ENCODE measurements around the gene RCOR2.

Gene RCOR2

DNA sequence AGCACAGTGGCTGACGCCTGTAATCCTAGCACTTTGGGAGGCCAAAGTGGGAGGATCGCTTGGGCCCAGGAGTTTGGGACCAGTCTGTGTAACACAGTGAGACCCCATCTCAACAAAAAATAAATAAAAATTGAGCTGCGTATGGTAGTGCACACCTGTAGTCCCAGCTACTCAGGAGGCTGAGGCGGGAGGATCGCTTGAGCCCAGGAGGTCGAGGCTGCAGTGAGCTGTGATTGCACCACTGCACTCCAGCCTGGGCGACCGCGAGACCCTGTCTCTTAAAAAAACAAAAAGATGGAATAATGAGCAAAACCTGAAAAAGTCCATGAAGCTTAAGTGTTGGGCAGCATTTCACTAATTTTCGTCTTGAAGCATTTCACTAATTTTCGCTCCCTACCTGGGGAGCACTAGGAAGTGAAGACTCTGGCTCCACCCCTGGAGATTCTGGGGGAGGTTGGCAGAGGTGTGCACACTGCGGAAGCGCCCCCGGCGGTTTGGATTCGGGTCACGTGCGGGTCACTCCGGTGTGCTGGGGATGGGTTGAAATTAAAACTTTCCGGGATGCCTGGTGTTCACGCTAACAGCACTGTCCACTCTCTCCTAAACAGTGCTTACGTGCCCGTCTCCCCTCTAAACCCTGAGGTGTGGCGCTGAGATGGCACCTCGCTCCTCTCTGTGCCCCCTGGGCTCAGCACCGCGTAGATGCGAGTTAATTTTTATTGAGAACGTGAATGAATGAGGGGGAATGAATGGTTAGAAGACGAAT lies 20.9 kb upstream of the RCOR2 start:
- Mint-ChIP-seq H3K27ac (peak overlapping the region; percentile 82 to 87), H3K4me1 (peaks cover 36% of the 10 kb centered on the region), H3K9me3 (no peaks in the 10 kb centered on the region), H3K27me3 (no peaks in the 10 kb centered on the region), H3K4me3 (peak overlapping the region; percentile 85 to 100)
- DNase-seq = peak in 1 of 2 donors; percentile 11
- ATAC-seq = peak; percentile 44

- Mint-ChIP-seq H3K27ac (peak overlapping the region in 1 of 2 donors; percentile 57), H3K9me3 (no peaks in the 10 kb centered on the region), H3K4me3 (no peak overlapping the region), H3K27me3 (no peaks in the 10 kb centered on the region), H3K4me1 (peaks cover 11% of the 10 kb centered on the region)
- DNase-seq = no peak
- no peak for ATAC-seq
These were observed 16.5 kb upstream of the RCOR2 start for GRCh38 chr11:63933459-63933858.

DNA sequence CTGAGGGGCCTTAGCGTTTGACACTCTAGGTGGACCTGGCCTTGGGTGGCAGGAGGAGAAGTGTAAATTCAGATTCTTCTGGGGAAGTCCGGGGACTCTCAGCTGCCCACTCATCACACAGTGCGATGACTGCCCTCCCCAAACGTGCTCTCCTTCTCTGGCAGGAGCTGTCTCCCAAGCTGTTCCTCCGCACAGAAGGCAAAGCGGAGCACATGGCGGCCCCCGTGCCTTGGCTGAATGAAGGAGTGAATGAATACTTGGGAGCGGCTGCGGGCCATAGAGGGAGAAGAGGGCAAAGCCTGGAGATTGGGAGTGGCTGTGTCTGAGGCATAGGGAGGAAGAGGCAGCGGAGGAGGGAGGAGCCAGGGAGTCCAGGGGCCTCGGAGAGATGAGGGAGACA lies 14.9 kb upstream of the RCOR2 start:
- no peak overlapping the region for H3K27ac Mint-ChIP-seq
- H3K9me3 Mint-ChIP-seq = no peaks in the 10 kb centered on the region
- DNase-seq (no peak), ATAC-seq (no peak)
- no peak overlapping the region for H3K4me3 Mint-ChIP-seq
- no peaks in the 10 kb centered on the region for H3K4me1 Mint-ChIP-seq
- no peaks in the 10 kb centered on the region for H3K27me3 Mint-ChIP-seq

GRCh38 chr11:63931045-63931444 lies 14.1 kb upstream of the RCOR2 start:
- no peaks in the 10 kb centered on the region for H3K27me3 Mint-ChIP-seq

DNA sequence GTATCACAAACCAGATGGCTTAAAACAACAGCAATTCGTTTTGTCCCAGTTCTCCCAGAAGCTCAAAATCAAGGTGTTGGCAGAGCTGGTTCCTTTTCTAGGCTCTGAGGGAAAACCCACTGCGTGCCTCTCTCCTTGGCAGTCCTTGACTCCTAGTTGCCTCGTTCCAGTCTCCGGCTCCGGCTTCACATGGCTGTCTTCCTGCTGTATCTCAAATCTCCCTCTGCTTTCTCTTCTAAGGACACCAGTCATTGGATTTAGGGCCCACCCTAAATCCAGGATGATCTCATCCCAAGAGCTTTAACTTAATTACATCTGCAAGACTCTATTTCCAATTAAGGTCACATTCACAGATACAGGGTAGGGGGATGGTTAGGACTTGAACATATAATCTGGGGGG lies 12.7 kb upstream of the RCOR2 start:
- no peaks in the 10 kb centered on the region for H3K9me3 Mint-ChIP-seq

More at GRCh38 chr11:63931045-63931444, 14.1 kb upstream of the RCOR2 start:
- DNase-seq = no peak
- H3K27ac Mint-ChIP-seq = peak overlapping the region in 1 of 2 donors; percentile 87
- H3K4me3 Mint-ChIP-seq = no peak overlapping the region
- no peaks in the 10 kb centered on the region for H3K4me1 Mint-ChIP-seq
- no peak for ATAC-seq
- no peaks in the 10 kb centered on the region for H3K9me3 Mint-ChIP-seq

GRCh38 chr11:63923319-63923718 lies 6.4 kb upstream of the RCOR2 start:
- H3K4me3 Mint-ChIP-seq = no peak overlapping the region
- no peaks in the 10 kb centered on the region for H3K9me3 Mint-ChIP-seq
- ATAC-seq = no peak
- peak overlapping the region in 1 of 2 donors; percentile 6 for H3K27ac Mint-ChIP-seq
- no peak for DNase-seq
- peaks cover 8% of the 10 kb centered on the region for H3K27me3 Mint-ChIP-seq
- H3K4me1 Mint-ChIP-seq = peaks cover 27% of the 10 kb centered on the region

More for the DNA sequence above, 12.7 kb upstream of the RCOR2 start:
- no peak overlapping the region for H3K4me3 Mint-ChIP-seq
- no peaks in the 10 kb centered on the region for H3K4me1 Mint-ChIP-seq
- no peak for DNase-seq
- no peak for ATAC-seq
- H3K27ac Mint-ChIP-seq = no peak overlapping the region
- H3K27me3 Mint-ChIP-seq = no peaks in the 10 kb centered on the region

DNA sequence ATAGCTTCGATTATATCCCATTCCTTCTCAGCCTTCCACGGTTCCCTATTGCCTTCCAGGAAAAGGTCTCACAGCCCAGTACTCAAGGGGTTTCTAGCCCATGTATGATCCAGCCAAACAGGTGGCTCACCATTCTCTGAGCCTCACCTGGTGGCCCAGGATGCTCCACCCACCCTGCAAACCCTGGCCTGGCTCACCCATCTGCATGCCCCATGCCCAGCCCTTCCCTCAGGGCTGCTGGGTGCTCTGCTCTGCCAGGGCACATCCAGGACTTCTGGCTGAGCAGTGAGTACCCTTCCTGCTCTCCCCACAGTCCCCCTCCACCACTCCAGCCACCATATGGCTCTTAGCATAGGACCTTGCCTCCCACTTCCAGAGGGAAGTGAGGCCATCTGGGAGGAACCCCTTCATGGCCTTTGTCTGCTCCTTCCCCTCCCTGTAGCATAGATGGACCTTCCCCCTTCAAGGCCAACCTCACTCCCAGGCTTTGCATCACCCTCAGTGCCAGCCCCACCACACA lies 5.8 kb upstream of the RCOR2 start:
- Mint-ChIP-seq H3K4me3 (no peak overlapping the region), H3K27me3 (peaks cover 9% of the 10 kb centered on the region), H3K9me3 (no peaks in the 10 kb centered on the region), H3K27ac (no peak overlapping the region), H3K4me1 (peaks cover 30% of the 10 kb centered on the region)
- DNase-seq (no peak), ATAC-seq (no peak)

DNA sequence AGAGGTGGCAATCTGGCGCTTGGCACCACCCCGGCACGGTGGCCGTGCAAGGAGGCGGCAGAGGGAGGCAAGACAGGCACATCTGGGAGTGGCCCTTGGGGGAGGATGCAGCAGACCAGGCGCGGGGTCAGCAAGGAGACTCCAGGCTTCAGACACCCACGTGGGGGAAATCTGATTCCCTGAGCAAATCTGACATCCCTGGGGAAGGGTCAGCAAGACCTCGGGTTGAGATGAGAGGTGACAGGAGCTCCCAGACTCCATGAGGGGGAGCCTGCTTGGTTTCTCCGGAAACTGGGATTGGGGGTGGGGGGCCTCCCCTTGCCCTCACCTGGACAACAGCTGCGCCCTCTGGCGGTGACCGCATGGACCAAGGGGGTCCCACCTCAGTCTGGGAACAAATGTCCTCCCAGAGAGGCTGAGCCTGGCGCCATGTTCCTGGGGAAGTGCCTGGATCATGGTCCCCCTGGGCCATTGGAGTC lies 4.0 kb upstream of the RCOR2 start:
- H3K4me3 Mint-ChIP-seq = no peak overlapping the region
- peaks cover 16% of the 10 kb centered on the region for H3K27me3 Mint-ChIP-seq
- DNase-seq = peak in 1 of 2 donors; percentile 25
- H3K27ac Mint-ChIP-seq = no peak overlapping the region
- no peak for ATAC-seq
- peaks cover 40% of the 10 kb centered on the region for H3K4me1 Mint-ChIP-seq
- no peaks in the 10 kb centered on the region for H3K9me3 Mint-ChIP-seq

GRCh38 chr11:63920126-63920938 lies 3.4 kb upstream of the RCOR2 start:
- H3K27ac Mint-ChIP-seq = no peak overlapping the region
- ATAC-seq (no peak), DNase-seq (no peak)
- no peaks in the 10 kb centered on the region for H3K9me3 Mint-ChIP-seq
- H3K4me3 Mint-ChIP-seq = no peak overlapping the region
- H3K27me3 Mint-ChIP-seq = peaks cover 22% of the 10 kb centered on the region
- peaks cover 44% of the 10 kb centered on the region for H3K4me1 Mint-ChIP-seq

- no peak for DNase-seq
- Mint-ChIP-seq H3K27ac (no peak overlapping the region), H3K4me3 (peak overlapping the region in 1 of 2 donors; percentile 71), H3K9me3 (no peaks in the 10 kb centered on the region), H3K4me1 (peaks cover 50% of the 10 kb centered on the region), H3K27me3 (peaks cover 30% of the 10 kb centered on the region)
- no peak for ATAC-seq
These were observed 2.5 kb upstream of the RCOR2 start for GRCh38 chr11:63919267-63920125.

DNA sequence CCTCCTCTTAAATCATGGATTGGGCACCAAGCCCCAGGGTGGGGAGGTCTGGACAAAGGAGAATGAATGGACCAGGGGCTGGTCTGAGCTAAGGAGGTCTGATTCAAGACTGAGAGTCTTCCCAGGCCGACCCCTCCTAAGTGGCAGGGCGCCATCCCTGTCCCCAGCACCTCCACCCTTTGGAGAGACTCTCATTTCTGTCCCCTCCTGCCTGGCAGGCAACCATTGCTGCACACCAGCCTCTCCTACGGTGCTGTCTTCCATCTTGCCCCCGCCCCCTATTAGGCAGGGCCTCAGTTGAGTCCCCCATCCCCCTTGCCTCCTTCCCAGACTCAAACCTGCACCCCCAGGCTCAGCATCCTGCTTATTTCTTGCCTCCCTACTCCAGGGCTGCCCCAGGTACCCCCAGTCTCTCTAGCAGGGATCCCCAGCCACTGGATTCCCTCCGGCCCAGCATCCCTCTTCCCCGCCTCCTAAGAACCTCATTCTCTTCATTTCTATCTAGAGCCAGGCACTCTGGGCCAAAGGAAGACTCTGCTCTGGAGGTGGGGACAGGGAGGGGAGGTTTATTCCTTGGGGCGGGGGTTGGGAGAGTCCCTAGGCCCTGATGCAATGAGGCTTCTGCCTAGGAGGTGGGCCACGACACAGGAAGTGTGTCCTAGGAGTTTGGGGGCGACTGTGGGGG lies 1.7 kb upstream of the RCOR2 start:
- Mint-ChIP-seq H3K27ac (peak overlapping the region in 1 of 2 donors; percentile 91), H3K4me3 (peak overlapping the region; percentile 61 to 71), H3K9me3 (no peaks in the 10 kb centered on the region), H3K27me3 (peaks cover 37% of the 10 kb centered on the region), H3K4me1 (peaks cover 50% of the 10 kb centered on the region)
- ATAC-seq = no peak
- DNase-seq = no peak

DNA sequence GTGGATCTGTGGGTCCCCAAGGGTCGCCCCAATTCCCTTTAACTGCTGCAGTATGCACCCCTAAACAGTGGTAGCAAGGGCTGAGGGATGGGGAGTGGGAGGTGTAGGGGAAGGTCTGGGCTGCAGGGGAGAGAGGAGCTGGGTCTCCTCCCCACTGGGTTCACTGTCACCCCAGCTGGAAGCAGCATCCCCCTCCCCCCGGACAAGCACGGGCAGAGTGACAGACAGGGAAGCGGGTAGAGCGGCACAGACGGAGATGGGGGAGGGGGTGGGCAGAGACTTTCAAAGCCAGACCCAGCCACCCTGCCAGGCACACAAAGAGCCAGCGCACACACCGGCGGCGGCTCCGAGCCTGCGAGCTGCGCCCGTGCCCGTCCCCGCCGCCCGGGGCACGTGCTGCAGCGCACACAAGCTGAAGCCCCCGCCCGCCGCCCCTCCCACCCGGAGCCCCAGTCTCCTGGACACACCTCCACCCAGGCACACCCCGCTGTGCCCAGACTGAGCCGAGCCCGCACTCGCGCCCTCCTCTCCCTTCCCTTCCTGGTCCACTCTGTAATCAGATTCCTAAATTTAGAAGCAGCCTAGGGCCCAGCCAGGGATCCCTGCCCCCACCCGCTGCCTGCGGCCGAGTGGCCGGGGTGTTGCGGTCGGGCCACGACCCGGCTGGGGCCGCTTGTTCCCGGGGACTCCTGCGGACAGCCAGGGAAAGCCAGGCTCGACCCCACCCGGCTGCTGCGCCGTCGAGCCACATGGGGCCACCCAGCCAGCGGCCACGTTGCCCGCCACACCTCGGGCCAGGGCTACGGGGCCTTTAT lies 935 bp upstream of the RCOR2 start:
- peaks cover 38% of the 10 kb centered on the region for H3K27me3 Mint-ChIP-seq
- peaks cover 50% of the 10 kb centered on the region for H3K4me1 Mint-ChIP-seq
- peak overlapping the region; percentile 71 to 74 for H3K4me3 Mint-ChIP-seq
- DNase-seq = peak in 1 of 2 donors; percentile 38
- peak; percentile 24 for ATAC-seq
- H3K9me3 Mint-ChIP-seq = no peaks in the 10 kb centered on the region
- H3K27ac Mint-ChIP-seq = no peak overlapping the region

DNA sequence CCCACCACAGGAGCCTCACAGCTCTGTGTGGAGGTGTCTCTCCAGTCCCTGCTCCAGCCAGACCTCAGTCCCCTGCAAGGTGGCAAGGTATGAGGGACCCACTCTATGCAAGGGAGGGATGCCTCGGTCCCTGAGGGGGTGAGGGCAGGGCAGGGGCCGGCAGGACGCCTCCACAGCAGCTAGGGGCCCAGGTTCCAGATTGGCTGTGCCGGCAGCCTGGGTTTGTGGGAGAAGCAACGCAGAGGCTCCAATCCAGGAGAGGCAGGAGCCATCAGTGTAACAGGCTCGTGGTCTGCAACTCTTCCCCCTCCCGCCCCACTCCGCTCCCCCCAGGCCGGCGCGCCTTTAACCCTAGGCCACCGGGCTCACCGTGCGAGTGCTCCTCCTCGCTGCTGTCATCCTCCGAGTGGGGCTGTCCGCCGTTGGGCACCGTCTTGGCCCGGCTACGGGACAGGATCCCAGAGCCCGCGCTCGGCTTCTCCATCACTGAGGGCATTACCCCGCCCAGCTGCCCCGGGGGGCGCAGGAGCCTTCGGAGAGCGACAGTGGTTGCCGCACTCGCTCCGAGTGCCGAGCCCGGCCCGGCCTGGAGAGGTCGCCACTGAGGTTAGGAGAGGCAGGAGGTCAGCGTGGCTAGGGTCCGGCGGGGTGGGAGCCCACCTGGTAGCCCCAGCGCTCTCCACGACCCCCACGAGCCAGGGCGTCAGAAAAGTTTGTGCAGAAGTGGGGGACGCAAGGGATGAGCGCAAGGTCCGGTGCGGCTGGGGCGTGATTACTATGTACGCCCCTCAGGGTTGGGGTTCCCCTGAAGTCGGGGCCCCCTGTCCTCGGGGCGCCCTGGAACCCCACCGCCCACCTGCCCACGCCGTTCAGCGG lies 765 bp downstream of the RCOR2 start:
- peaks cover 38% of the 10 kb centered on the region for H3K27me3 Mint-ChIP-seq
- H3K4me1 Mint-ChIP-seq = peaks cover 50% of the 10 kb centered on the region
- ATAC-seq (peak; percentile 19), DNase-seq (peak; percentile 48 to 51)
- H3K9me3 Mint-ChIP-seq = no peaks in the 10 kb centered on the region
- peak overlapping the region; percentile 90 to 92 for H3K4me3 Mint-ChIP-seq
- H3K27ac Mint-ChIP-seq = peak overlapping the region; percentile 14 to 42

Data from stimulated activated naive CD8-positive, alpha-beta T cell treated with anti-CD3 and anti-CD28 coated beads, Interleukin-15, amount 100 ng/mL, for 72 hours (primary cell).